Right lobe of liver (tissue), 4 donors: ENCODE data around the gene NDUFB2.

ENCODE experiments used
- CTCF ChIP-seq, 4 donors: fragments of 200-600 bp in 3 of 4; fragments of 450-650 bp in 1 of 4; IDR thresholded peaks; one replicate each; pipeline versions ENCODE4 v1.5.1 to v1.8.0; 2016 to 2022; ENCODE audit warnings: antibody characterized with exemption in 4 of 4, mild to moderate bottlenecking in 2 of 4
- POLR2A ChIP-seq: fragments of 450-650 bp; IDR thresholded peaks from one replicate; pipeline ENCODE4 v1.6.1; 2017; ENCODE audit warnings: antibody characterized with exemption, mild to moderate bottlenecking
- donor health status: DM: no; HTN: no; CAD: no.
- donor health status: DM: no; HTN: no; CAD: no.
- donor health status: DM: no; HTN: yes; CAD: no.

DNA sequence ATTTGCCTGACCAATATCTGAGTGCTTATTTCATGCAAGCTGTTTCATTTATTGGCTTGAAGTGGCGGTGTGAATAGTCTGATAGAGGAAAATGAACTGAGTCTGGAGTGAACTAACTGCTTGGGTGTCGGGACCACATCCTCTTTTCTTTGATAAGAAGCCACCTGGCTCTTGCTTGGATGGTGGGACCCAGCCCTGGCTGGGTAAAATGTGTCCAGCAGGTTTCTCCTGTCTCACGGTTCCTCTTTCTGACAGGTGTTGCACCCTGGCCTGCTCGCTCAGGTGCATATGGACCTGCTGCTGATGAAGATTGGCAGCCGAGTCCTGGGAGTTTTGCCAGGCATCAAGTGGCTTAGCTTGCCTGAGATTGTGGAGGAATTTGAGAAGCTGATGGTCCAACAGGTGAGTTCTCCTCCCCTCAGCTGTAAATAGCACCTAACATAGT is 22.1 kb upstream of the NDUFB2 start:
- TF ChIP-seq CTCF (IDR thresholded peaks at IDR 0.05) (no peak), POLR2A (no peak)
